ENCODE measurements around the gene CYP27A1. TPM values are rescaled to one million over a fixed set of nuclear protein-coding genes. Genes with fewer than 3 reads are reported as not detected.

Gene CYP27A1
- polyA plus RNA-seq, 2 of the 4 experiments (the other 2 are of a cell fraction) = 0.13 to 0.14 TPM

- WGBS (ENCODE audit: missing lambda C conversion rate) = 55% methylated on average over 10 of the region's 14 CpGs
- Histone ChIP-seq H3K4me1 (peaks cover 8% of the 10 kb centered on the region; the same call in 2 of the 3 replicates), H3K4me2 (no peak overlapping the region), H3K27ac (no peak overlapping the region), H3K4me3 (no peak overlapping the region), H3K9me3 (no peaks in the 10 kb centered on the region)
- no peak for ATAC-seq
- CTCF ChIA-PET = interaction anchor here (0.8 to 2.6 kb wide), 2 partner anchors 20 to 118 kb away, joined by 3 to 8 read pairs; partner anchors contain the start of gene TTLL4
- TF ChIP-seq PHF8 (IDR thresholded peaks at IDR 0.05; ENCODE audit: borderline replicate concordance, low read depth) (no peak), EHMT2 (IDR thresholded peaks at IDR 0.05; ENCODE audit: low read depth) (no peak), ZC3H11A (IDR thresholded peaks at IDR 0.05) (no peak), JUNB (IDR thresholded peaks at IDR 0.05) (no peak), EP300 (IDR thresholded peaks at IDR 0.05) (no peak)
- POLR2A ChIA-PET = no interaction called here
- FAIRE-seq = no peak
- DNase-seq (ENCODE audit: low read depth in 1 of 2, low spot score in 1 of 2) = no peak
Observed at GRCh38 chr2:218827701-218828476, 45.9 kb downstream of the CYP27A1 start.

DNA sequence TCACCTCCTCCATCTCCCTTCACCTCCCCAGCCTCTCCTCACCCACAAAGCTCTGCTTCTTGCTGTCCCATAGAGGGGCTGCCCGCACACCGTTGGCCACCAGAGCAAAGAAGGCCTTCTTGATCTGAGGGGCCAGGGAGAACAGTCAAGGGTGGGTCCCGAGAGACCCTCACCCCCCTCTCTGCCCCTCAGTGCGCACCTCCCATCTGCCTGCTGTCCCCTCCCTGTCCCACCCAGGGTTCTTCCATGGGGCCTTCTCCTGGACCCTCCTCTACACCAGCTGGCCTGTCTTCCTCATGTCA lies 46.5 kb downstream of the CYP27A1 start:
- ChIA-PET CTCF (interaction anchor here (0.8 to 2.6 kb wide), 4 partner anchors 19 to 118 kb away, joined by 3 to 8 read pairs (median 4); partner anchors contain the start of gene TTLL4), POLR2A (no interaction called here)
- no peak overlapping the region for H3K27ac ChIP-seq
- DNase-seq (ENCODE audit: low read depth in 1 of 2, low spot score in 1 of 2) (no peak), ATAC-seq (no peak), FAIRE-seq (no peak)
- H3K9me3 ChIP-seq = no peaks in the 10 kb centered on the region
- TF ChIP-seq EHF (CRISPR knock-in tag; IDR thresholded peaks at IDR 0.05) = no peak
- no peak for TF ChIP-seq MAZ (IDR thresholded peaks at IDR 0.05; ENCODE audit: borderline replicate concordance, low read depth, low read length)
- TF ChIP-seq, protein P1, sequence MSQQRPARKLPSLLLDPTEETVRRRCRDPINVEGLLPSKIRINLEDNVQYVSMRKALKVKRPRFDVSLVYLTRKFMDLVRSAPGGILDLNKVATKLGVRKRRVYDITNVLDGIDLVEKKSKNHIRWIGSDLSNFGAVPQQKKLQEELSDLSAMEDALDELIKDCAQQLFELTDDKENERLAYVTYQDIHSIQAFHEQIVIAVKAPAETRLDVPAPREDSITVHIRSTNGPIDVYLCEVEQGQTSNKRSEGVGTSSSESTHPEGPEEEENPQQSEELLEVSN (IDR thresholded peaks at IDR 0.05; ENCODE audit: borderline replicate concordance, low read depth) = no peak
- TF ChIP-seq REST (IDR thresholded peaks at IDR 0.05) = no peak
- no peak for TF ChIP-seq ESRRA (IDR thresholded peaks at IDR 0.05; ENCODE audit: borderline replicate concordance, low read length)
- TF ChIP-seq, protein P2, sequence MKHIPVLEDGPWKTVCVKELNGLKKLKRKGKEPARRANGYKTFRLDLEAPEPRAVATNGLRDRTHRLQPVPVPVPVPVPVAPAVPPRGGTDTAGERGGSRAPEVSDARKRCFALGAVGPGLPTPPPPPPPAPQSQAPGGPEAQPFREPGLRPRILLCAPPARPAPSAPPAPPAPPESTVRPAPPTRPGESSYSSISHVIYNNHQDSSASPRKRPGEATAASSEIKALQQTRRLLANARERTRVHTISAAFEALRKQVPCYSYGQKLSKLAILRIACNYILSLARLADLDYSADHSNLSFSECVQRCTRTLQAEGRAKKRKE (CRISPR knock-in tag; IDR thresholded peaks at IDR 0.05; ENCODE audit: low read depth) = no peak
- no peak for TF ChIP-seq ZNF302 (CRISPR knock-in tag; IDR thresholded peaks at IDR 0.05)
- TF ChIP-seq MYC (IDR thresholded peaks at IDR 0.05; ENCODE audit: borderline replicate concordance, low read length) = no peak
- TF ChIP-seq HES2 (IDR thresholded peaks at IDR 0.05) = no peak
- TF ChIP-seq EP300 (IDR thresholded peaks at IDR 0.05) = no peak
- TF ChIP-seq CHD2 (IDR thresholded peaks at IDR 0.05; ENCODE audit: low read length, partially characterized antibody) = no peak
- TF ChIP-seq USF2 (IDR thresholded peaks at IDR 0.05) = no peak
- no peak for TF ChIP-seq NR3C1 (IDR thresholded peaks at IDR 0.05)
- 55% methylated on average over 4 of the region's 4 CpGs for WGBS (ENCODE audit: missing lambda C conversion rate)
- no peak overlapping the region for H3K4me3 ChIP-seq
- peaks cover 8% of the 10 kb centered on the region; the same call in 2 of the 3 replicates for H3K4me1 ChIP-seq
- no peak overlapping the region for H3K4me2 ChIP-seq
